SKM-1 treated with dmso at 0.1 percent for 144 hours (cell line): ENCODE data around the gene BRCA2.
A peak's percentile ranks its signal among the peaks of the same experiment; 100 is the strongest.

ENCODE experiments used
- DNase-seq: peaks from one replicate; lab custom pipeline; 2025; ENCODE audit not compliant: unreplicated experiment; lab: John Stamatoyannopoulos, UW

Gene BRCA2

DNA sequence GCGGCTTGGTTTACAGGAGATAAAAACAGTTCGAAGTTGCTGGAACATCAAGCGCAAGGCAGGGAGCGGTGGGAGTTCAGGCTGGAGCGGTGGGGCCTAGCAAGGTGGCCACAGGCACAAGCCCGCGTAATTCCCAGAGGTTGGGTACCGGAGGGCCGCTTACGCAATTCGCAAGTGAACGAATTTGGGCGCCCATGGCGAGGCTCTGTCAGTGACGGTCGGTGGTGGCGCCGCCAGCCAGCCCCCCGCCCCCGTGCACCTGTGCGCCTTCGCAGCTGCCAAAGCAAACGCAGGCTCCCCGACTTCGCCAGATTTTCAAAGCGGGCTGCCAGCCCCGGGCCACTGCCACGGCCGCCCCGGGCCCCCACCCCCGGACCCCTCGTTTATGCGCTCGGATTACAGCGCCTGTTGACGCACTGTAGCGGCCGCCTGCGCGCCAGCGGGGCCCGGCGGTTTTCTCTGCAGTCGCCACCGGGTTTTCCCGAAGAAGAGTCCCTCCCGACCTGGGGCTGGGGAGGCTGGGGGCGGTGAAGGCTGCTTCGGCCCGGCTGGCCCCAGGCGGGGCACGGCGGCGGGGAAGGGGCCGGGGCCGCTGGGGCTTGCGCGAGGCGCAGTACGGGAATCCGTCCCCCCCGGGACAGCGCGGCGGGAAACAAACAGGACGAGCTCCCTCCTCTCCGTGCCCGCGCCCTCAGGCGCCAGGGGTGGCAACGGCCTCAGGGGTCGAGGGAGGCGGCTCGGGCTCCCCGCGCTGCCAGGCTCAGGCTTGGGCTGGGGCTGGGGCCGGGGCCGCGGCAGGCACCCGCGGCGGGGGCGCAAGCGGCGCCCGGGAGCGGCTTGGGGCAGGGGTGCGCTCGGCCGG lies 111.9 kb downstream of the BRCA2 start:
- DNase-seq, result no peak

DNA sequence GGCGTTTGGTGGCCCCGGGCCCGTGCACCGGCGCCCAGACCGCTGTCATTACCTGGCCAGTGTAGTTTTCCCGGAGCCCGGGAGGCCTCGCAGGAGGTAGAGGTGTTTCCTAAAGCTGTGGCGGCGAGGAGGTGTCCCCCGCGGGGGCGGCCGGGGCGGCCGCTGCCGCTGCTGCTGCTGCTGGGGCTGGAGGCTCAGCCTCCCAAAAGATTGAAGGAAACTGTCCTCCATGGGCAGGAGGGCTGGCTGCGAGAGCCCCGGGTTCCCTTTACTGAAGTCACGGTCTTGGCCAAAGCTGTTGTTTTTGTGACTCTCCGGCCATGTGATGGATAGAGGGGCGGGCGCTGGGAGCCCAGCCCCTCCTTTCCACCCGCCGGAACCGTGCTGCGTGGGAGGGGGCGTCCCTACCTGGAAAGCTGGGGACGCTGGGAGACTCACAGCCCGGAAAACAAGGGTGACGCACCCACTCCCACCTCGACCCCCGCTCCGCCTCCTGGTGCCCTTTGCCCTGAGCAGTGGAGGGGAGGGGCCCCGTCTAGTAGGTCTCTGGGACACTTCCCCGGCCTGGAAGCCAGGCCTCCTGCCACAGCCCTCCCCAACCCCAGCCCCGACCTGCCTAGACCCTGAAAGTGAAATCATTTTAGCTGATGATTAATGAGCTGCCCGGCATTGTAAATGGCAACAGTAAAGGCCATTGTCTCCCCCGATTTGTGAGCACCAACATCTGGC lies 112.7 kb downstream of the BRCA2 start, which contains the start of gene N4BP2L1:
TSS of gene N4BP2L1 (minus strand) at position 279 of the 729 bp plus-strand sequence. CDS start at position 231, 48 bp downstream.
- peak; percentile 34 for DNase-seq

DNA sequence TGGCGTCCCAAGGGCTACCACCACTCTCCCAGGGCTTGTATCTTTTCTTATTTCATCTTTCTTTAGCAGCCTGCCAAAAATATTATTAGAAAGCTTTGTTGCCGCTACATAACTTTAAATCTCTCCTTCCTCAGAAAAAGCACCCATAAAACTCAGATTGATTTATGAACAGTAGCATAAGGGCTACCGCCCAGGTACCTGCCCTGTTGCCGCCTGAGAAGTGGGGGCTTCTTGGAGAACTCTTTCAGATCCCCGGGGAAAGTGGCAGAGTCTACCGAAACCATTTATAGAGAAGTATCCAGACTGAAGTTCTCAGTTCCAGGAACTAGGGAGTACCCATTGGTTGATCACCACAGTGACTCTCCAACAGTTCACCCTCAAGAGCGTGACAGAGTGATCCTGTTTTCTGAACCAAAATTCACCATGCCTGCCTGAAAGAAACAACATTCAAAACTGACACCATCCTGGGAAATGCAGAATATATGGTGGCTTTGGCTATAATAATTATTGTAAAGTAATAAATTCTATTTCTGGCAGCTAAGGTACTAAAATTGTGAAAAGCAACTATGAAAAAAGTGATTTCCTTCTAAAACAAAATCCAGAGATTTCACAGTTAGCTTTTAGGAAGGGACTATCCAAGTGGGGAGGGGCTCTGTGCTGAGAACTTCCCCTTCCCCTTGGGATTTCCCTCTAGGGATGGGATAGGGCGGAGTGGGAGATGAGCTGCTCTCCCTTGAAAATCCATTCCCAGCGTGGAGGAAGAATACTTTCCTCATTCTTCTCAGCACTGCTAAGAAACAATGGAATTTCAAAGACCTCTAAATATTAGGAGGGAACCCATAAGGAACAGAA lies 113.5 kb downstream of the BRCA2 start:
- DNase-seq, result no peak

DNA sequence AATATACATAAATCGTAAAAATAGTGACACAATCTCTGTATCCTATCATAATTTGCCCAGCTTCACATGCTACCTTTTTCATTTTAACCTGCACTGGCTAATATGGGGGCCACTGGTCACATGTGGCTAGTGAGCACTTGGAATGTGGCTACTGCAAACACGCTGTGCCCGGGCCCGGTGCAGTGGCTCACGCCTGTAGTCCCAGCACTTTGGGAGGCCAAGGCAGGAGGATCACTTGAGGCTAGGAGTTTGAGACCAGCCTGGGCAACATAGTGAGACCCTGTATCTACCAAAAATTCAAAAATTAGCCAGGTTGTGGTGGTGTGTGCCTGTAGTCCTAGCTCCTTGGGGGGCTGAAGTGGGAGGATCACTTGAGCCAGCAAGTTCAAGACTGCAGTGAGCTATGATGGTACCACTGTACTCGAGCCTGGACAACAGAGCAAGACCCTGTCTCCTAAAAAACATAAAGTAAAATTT lies 114.2 kb downstream of the BRCA2 start:
- DNase-seq, result no peak

DNA sequence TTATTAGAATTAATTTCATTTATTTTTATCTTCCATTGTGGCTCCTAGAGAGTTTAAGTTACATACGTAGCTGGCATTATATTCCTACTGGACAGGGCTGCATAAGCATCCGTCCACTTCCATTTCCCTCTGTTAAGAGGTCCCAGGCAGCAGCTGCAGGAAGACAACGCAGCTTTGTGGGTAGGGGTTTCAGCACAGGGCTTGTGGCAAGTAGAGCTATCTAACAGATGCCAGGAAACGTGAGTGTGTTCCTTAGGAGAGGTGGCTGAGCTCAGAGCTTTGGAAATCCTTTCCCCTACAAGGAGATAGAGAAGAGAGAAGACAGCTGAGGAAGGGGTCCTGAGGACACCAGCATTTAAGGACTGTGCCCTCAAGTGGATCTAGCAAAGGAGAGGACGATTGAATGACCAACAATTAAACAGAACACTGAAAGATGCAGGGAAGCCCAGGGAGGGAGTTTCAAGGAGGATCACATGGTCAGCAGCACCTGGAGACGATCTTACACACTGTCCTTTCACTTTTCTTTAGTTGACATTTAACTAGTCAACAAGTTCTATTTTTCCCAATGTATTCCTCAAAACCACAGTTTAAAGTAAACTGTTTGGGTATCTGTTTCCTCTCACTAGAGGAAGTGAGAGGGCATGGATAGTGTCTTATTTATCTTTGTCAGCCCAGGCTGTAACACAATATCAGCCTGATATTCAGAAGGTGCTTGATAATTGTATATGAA lies 114.9 kb downstream of the BRCA2 start:
- DNase-seq, result no peak

DNA sequence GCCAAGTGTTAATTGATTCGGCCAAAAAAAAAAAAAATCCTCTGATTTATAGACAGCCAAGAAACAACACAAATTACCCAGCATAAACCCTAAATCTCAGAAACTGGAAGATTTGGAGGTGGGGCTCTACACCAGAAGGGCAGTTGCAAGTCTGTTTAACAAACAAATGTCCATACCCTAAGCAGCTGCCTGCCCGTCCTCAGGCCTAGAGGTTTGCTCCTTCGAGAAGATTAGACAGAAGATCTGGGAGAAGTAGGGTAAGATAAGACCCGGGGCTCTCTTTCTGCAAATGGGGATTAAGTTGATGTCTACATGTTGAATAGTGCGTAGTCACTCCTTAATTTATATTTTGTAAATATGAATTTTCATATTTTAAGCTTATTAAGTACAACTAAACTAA lies 116.1 kb downstream of the BRCA2 start:
- DNase-seq, result no peak

DNA sequence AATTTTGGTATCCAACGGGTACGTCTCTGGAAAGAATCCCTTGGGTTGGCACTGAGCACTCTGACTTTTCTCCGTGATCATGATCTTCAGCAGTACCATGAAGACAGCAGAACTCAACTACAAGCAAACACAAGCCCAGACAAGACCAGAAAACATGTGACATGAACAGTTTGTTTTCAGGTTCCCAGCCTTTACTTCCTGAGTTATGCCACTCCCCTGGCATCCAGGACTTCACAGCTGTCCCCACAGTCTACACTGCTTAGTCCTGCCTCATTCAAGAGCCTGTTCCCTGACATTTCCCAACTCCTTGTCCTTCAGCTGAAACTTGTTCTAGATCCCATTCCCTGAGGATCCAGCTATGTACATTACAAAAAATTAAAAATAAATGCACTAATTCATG lies 117.5 kb downstream of the BRCA2 start:
- DNase-seq, result no peak

DNA sequence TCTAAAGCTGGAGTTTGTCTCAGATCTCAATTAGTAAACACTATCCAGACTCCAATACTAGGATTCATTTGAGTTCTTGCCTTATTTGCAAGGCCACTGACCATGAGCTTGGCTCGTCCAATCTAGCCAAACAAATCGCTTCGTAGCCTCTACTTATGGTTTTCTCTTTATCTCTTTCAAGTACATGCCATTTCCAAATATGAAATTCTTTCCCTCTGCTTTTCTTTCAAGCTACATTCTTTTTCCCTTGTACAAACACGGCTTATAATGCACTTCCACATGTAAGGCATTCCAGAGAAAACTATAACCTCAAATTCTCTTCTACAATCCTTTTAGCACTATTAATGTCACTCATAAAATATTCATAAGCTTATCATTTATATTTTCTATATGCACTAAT lies 123.6 kb downstream of the BRCA2 start:
- DNase-seq, result no peak

DNA sequence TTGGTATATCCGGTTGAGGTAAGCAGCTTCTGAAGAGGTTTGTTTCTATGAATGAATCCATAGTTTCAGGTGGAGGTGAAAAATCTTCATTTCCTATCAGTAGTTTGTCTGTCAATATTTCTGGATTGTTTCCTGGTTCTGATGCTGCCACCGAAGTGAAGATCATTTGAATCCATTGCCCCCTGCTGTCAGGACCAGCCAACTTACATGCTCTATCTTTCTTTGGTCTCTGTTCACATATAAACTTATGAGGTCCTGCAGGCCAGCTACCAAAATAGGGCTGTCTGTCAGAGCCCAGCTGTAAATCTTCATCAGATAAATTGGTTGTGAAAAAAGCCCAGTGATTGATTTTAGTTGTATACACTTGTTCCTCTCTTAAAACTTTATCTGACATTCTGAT lies 127.8 kb downstream of the BRCA2 start:
- no peak for DNase-seq

DNA sequence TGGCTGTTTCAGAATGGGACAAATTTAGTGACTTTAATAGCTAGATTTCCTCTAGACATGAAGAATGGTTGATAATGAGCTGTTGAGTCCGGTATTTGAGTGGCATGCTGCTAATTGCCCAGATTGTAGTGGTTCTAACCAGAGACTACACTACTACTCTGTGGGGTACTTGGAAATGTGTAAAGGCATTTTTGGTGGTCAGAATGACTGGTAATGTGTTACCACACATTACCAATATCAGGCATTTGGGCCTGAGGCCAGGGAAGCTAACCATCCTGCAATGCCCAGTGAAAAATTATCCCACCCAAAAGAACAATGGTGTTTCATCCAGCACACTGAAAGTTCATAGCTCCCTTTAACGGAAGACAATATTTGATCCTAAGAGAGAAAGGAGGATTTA lies 130.2 kb downstream of the BRCA2 start:
- no peak for DNase-seq

DNA sequence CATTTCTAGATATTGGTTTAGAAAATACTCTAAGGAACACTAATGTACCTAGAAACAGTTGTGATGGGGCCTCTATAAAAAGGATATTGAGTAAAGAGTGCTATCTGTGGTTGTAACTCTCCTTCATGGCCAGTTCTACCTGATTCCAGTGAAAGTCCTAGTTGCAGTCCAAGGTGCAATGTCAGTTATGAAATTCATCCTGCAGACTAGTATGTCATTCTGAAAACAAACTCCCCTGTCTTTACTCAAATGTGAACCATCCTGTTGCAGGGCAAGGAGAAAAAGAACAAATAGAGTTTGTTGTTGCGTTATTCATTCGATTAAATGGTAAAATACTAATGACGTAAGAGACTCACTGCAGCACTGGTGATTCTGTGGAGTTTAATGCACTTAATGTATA lies 130.9 kb downstream of the BRCA2 start:
- no peak for DNase-seq

DNA sequence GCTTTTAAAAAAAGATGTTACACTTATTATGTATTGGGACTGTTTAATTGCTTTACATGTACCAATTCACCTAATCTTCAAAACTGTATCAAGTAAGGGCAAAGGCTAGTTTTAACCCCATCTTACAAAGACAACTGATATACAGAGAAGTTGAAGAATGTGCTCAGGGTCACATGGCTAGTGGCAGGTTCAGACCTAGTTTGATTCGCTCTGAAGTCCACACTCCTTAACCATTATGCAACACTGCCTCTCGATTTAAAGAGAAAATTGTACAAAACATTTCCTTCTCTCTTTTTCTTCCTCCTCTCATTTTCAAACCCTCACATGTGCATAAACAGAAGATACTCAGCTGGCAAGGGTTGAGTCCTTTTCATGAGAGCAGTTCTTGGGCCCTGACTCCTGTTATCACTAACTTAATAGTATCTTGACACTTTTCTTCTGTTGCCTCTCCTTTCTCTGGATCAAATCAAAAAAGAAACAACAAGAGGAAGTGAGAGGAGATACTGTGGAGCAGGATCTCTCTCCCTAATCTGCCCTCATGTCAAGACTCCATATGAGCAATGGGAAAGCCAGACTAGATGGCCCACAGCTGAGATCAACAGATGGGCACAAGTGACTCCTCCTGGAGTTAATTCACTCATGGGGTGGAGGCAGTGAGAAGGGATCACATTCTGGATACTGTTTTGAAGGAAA lies 131.6 kb downstream of the BRCA2 start:
- no peak for DNase-seq

DNA sequence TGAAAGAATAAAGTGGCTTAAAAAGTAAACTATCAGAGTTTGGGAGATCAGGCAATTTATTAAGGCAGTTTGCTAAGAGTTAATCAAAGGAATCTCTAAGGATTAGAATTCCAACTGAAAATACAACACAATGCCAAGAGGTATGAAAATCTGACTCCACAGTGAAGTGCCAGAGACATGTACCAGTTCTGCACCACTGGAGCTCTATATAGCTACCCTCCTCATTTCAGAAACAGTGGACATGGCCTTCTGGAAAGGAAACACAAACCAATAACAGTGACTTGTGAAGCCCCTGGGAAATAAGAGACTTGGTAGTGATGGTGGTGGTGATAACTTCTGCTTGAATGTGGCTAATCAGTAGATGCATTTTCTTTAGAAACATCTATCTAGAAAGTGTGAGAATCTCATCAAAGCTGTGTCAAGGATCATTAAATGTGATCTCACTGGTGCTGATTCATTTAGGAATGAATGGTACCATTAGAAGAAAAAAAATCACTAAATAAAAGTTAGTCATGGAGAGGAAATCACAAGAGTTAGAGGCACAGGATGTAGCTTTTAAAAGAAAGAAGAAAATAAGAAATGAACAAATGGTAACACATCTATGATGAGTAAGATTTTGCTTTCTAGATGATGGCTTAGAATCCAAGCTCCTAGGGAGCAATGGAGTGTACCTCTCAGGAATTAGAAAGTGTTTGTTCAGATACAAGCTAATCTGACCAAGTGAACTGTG lies 132.8 kb downstream of the BRCA2 start:
- no peak for DNase-seq

DNA sequence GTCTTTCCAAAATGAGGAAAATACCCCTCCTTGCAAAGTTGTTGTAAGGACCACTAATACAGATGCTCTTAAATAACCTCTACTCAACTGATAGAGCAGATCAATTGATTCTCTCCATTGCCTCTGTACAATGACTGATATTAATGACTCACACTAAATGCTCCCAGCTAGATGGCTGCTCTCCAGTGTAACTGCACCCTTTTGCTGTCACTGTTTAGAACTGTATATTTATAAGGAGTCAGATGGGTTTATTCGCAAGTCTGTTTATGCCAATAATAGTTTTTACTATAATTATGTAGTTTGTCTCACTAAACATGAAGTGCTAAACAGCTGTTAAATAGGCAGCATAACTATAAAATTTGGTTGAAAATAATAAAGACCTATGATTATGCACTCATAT lies 133.7 kb downstream of the BRCA2 start:
- no peak for DNase-seq
